ENCODE measurements around the gene AP3B1. TPM values are rescaled to one million over a fixed set of nuclear protein-coding genes. Genes with fewer than 3 reads are reported as not detected.

The AP3B1 gene
- total RNA-seq, 1 donor: 77.4 TPM

DNA sequence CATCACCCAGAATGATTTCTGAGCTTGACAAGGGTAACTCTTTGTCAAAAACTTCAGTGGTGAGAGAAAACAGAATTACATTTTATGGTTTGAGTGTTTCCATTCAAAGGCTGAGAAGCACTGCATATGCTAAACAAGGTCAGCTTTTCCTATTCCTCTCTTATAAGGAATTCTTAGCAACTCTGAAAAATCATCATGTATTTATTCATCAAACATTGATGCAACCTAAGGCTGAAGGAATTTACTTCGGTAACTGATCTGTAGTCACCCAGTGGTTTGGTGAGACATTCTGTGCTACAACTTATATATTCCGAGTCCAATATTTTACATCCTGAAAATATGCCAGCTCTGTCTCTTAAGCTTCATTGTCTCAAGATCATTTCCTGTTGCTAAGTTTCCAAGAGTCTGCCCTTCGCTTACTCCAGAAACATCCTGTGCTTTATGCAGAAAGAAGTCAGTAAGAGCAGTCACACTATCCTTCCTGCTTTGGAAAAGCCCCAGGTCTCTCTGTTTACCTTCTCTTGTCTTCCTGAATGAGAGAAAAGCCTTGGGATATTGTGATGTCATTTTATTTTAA lies 341.8 kb downstream of the AP3B1 start:
- peak; percentile 67 for DNase-seq (ENCODE audit: insufficient read length, low spot score, missing footprints)
- Histone ChIP-seq H3K4me2 (ENCODE audit: insufficient read depth, low read length) (no peak overlapping the region), H3K36me3 (ENCODE audit: insufficient read depth, low read length) (no peaks in the 10 kb centered on the region)

More for the DNA sequence above, 341.8 kb downstream of the AP3B1 start:
- no peaks in the 10 kb centered on the region for H3K9me3 ChIP-seq (ENCODE audit: low read depth, low read length)
- TF ChIP-seq, protein P1, sequence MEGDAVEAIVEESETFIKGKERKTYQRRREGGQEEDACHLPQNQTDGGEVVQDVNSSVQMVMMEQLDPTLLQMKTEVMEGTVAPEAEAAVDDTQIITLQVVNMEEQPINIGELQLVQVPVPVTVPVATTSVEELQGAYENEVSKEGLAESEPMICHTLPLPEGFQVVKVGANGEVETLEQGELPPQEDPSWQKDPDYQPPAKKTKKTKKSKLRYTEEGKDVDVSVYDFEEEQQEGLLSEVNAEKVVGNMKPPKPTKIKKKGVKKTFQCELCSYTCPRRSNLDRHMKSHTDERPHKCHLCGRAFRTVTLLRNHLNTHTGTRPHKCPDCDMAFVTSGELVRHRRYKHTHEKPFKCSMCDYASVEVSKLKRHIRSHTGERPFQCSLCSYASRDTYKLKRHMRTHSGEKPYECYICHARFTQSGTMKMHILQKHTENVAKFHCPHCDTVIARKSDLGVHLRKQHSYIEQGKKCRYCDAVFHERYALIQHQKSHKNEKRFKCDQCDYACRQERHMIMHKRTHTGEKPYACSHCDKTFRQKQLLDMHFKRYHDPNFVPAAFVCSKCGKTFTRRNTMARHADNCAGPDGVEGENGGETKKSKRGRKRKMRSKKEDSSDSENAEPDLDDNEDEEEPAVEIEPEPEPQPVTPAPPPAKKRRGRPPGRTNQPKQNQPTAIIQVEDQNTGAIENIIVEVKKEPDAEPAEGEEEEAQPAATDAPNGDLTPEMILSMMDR (IDR thresholded peaks at IDR 0.05; ENCODE audit: extremely low read depth, low read depth, low read length): no peak
- H2AFZ ChIP-seq (ENCODE audit: low read length): no peak overlapping the region
- H3K79me2 ChIP-seq (ENCODE audit: insufficient read depth, low read length): no peaks in the 10 kb centered on the region
- H4K20me1 ChIP-seq (ENCODE audit: insufficient read depth, low read length): no peaks in the 10 kb centered on the region
- H3K4me3 ChIP-seq (ENCODE audit: insufficient read depth, low read length): no peak overlapping the region
- no peak overlapping the region for H3K27ac ChIP-seq (ENCODE audit: low read depth, low read length)
- H3K27me3 ChIP-seq (ENCODE audit: insufficient read depth, low read length): peaks cover 41% of the 10 kb centered on the region
- H3K4me1 ChIP-seq (ENCODE audit: insufficient read depth, low read length): no peaks in the 10 kb centered on the region

Small RNAs within 50 kb of the gene (small RNA-seq; reads per million reads assigned to genes)
- gene RF00019 (not detected), gene RNU6-183P (not detected)

Other genes starting within 250 kb of the AP3B1 start
- 70.2 and 71.9 TPM in 2 replicates for gene SCAMP1, start 65.9 kb upstream of the AP3B1 start, total RNA-seq

Data from osteoblast (primary cell).